Measurements from ENCODE around the gene CD82. TPM values are rescaled to one million over a fixed set of nuclear protein-coding genes. Genes with fewer than 3 reads are reported as not detected.

CD82 gene
- total and polyA plus RNA-seq, 2 of the 13 experiments (the other 11 are each of a cell fraction or from before 2014, with no cell fraction given): 0.05 TPM; not detected in 1

DNA sequence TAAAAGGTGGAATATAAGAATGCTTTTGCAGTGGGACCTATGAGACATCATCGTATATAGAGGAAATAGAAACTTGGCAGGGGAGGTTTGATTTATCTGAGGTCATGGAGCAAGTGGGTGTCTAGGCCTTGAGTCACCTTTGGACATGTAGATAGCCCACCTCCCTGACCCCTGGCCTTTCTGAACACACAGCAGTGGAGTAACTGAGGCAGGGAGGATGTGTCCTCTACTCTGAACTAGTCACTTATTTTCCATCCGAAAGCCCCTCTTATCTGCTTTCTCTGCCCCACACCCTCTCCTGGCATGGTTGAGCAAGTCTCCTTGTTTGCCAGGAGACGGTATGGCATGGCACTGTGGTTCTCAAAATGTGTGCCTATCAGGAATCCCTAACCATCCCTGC is 7.9 kb downstream of the CD82 start:
- BruUV-seq (replicated peaks): no TSS peak
- in situ Hi-C loops (cut with HindIII; ENCODE audit: extremely low pct_ligation_motif_present, low pct_unique_long_range_greater_than_20kb): no loop called here
- no peaks in the 10 kb centered on the region for H4K20me1 ChIP-seq (ENCODE audit: insufficient read depth, low read length)
- TF ChIP-seq CHCHD3 (CRISPR knock-in tag; IDR thresholded peaks at IDR 0.05): no peak
- TF ChIP-seq SAFB2 (CRISPR knock-in tag; IDR thresholded peaks at IDR 0.05; ENCODE audit: borderline replicate concordance, low read depth): no peak
- no peak for TF ChIP-seq ZNF282 (IDR thresholded peaks at IDR 0.05; ENCODE audit: partially characterized antibody)
- TF ChIP-seq EZH2 (conservative IDR thresholded peaks at IDR 0.05; ENCODE audit: low read depth, low read length): no peak
- no peak for TF ChIP-seq FOSL2 (CRISPR knock-in tag; IDR thresholded peaks at IDR 0.05)
- TF ChIP-seq ZMYM2 (CRISPR knock-in tag; IDR thresholded peaks at IDR 0.05): no peak
- TF ChIP-seq, protein P1, sequence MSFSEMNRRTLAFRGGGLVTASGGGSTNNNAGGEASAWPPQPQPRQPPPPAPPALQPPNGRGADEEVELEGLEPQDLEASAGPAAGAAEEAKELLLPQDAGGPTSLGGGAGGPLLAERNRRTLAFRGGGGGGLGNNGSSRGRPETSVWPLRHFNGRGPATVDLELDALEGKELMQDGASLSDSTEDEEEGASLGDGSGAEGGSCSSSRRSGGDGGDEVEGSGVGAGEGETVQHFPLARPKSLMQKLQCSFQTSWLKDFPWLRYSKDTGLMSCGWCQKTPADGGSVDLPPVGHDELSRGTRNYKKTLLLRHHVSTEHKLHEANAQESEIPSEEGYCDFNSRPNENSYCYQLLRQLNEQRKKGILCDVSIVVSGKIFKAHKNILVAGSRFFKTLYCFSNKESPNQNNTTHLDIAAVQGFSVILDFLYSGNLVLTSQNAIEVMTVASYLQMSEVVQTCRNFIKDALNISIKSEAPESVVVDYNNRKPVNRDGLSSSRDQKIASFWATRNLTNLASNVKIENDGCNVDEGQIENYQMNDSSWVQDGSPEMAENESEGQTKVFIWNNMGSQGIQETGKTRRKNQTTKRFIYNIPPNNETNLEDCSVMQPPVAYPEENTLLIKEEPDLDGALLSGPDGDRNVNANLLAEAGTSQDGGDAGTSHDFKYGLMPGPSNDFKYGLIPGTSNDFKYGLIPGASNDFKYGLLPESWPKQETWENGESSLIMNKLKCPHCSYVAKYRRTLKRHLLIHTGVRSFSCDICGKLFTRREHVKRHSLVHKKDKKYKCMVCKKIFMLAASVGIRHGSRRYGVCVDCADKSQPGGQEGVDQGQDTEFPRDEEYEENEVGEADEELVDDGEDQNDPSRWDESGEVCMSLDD (CRISPR knock-in tag; IDR thresholded peaks at IDR 0.05; ENCODE audit: borderline replicate concordance): no peak
- TF ChIP-seq, protein P2, sequence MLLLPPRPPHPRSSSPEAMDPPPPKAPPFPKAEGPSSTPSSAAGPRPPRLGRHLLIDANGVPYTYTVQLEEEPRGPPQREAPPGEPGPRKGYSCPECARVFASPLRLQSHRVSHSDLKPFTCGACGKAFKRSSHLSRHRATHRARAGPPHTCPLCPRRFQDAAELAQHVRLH (CRISPR knock-in tag; IDR thresholded peaks at IDR 0.05; ENCODE audit: borderline replicate concordance, low read depth): no peak
- TF ChIP-seq CHD4 (IDR thresholded peaks at IDR 0.05; ENCODE audit: borderline replicate concordance, low read length): no peak
- TF ChIP-seq ZNF549 (CRISPR knock-in tag; IDR thresholded peaks at IDR 0.05): no peak
- no peak for TF ChIP-seq NFYC (CRISPR knock-in tag; IDR thresholded peaks at IDR 0.05)
- TF ChIP-seq, protein P3, sequence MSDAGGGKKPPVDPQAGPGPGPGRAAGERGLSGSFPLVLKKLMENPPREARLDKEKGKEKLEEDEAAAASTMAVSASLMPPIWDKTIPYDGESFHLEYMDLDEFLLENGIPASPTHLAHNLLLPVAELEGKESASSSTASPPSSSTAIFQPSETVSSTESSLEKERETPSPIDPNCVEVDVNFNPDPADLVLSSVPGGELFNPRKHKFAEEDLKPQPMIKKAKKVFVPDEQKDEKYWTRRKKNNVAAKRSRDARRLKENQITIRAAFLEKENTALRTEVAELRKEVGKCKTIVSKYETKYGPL (CRISPR knock-in tag; IDR thresholded peaks at IDR 0.05): no peak
- TF ChIP-seq ZFX (CRISPR knock-in tag; IDR thresholded peaks at IDR 0.05; ENCODE audit: low read depth): no peak
- TF ChIP-seq, protein P4, sequence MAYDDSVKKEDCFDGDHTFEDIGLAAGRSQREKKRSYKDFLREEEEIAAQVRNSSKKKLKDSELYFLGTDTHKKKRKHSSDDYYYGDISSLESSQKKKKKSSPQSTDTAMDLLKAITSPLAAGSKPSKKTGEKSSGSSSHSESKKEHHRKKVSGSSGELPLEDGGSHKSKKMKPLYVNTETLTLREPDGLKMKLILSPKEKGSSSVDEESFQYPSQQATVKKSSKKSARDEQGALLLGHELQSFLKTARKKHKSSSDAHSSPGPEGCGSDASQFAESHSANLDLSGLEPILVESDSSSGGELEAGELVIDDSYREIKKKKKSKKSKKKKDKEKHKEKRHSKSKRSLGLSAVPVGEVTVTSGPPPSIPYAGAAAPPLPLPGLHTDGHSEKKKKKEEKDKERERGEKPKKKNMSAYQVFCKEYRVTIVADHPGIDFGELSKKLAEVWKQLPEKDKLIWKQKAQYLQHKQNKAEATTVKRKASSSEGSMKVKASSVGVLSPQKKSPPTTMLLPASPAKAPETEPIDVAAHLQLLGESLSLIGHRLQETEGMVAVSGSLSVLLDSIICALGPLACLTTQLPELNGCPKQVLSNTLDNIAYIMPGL (CRISPR knock-in tag; IDR thresholded peaks at IDR 0.05; ENCODE audit: borderline replicate concordance in 1 of 2, low read depth in 1 of 2): no peak
- TF ChIP-seq TSC22D2 (CRISPR knock-in tag; IDR thresholded peaks at IDR 0.05; ENCODE audit: borderline replicate concordance): no peak

More for the DNA sequence above, 7.9 kb downstream of the CD82 start:
- peaks cover 0 to 16% of the 10 kb centered on the region in 2 experiments; a peak in 3 of 5 replicates for H3K27me3 ChIP-seq (ENCODE audit: control insufficient read depth in 1 of 2, insufficient read depth in 2 of 2, low read length in 2 of 2)
- no peak overlapping the region for H3K9ac ChIP-seq (ENCODE audit: insufficient read depth, low read depth, low read length)
- WGBS (ENCODE audit: low lambda C conversion rate): 7% methylated on average over 2 of the region's 3 CpGs
- no peak overlapping the region for H3K4me3 ChIP-seq (replicated peaks in 1 of 3; ENCODE audit: insufficient read depth in 1 of 3, low read depth in 2 of 3, low read length in 3 of 3)
- H3K9me3 ChIP-seq (ENCODE audit: low read length): no peaks in the 10 kb centered on the region
- CTCF ChIA-PET (ENCODE audit: low intra/inter-chr PET ratio, low total read pairs): no interaction called here
- ATAC-seq (no peak), FAIRE-seq (no peak), DNase-seq (ENCODE audit: low spot score) (no peak)
- intact Hi-C loops (cut with micrococcal nuclease; ENCODE audit: unreplicated experiment): no loop called here
- no peaks in the 10 kb centered on the region for H3K36me3 ChIP-seq (replicated peaks in 1 of 2; ENCODE audit: control insufficient read depth in 1 of 2, insufficient read depth in 2 of 2, low read length in 2 of 2)
- no peak overlapping the region for H3K27ac ChIP-seq (ENCODE audit: extremely low read length, insufficient read depth, low read length)
- no peaks in the 10 kb centered on the region for H3K79me2 ChIP-seq (ENCODE audit: insufficient read depth, low read length)
- POLR2A ChIA-PET: no interaction called here
- H2AFZ ChIP-seq (ENCODE audit: low read length): no peak overlapping the region
- H3K4me1 ChIP-seq (ENCODE audit: insufficient read depth, low read length): no peaks in the 10 kb centered on the region
- no peak overlapping the region for H3K4me2 ChIP-seq (ENCODE audit: low read depth, low read length)
